Type B pancreatic cell (in vitro differentiated cells): ENCODE data around the gene ST3GAL6. TPM values are rescaled to one million over a fixed set of nuclear protein-coding genes. Genes with fewer than 3 reads are reported as not detected.

Source experiments
- DNase-seq: peaks from one replicate; pipeline ENCODE4 v3.0.0; 2021; ENCODE audit warnings: mixed read lengths; ENCODE audit not compliant: unreplicated experiment; ENCODE audit errors: extremely low spot score
- H3K27ac Mint-ChIP-seq: 2 replicates; pipeline ENCODE4 v1.8.0; 2021; ENCODE audit warnings: mild to moderate bottlenecking, mixed read lengths
- H3K27me3 Mint-ChIP-seq: 2 replicates; pipeline ENCODE4 v1.8.0; 2021; ENCODE audit warnings: mixed read lengths
- H3K36me3 Mint-ChIP-seq: 2 replicates; pipeline ENCODE4 v1.8.0; 2021; ENCODE audit warnings: mixed read lengths
- H3K4me1 Mint-ChIP-seq: one replicate; pipeline ENCODE4 v1.8.0; 2021; ENCODE audit warnings: mixed read lengths; ENCODE audit not compliant: unreplicated experiment
- H3K4me3 Mint-ChIP-seq: 2 replicates; pipeline ENCODE4 v1.8.0; 2021; ENCODE audit warnings: mild to moderate bottlenecking, mixed read lengths
- H3K9me3 Mint-ChIP-seq: 2 replicates; pipeline ENCODE4 v1.8.0; 2021; ENCODE audit warnings: mixed read lengths
- total RNA-seq: library from RNA; stranded (reverse); gene quantifications from 2 replicates; pipeline ENCODE4 v1.2.1, GENCODE V29; 2021; ENCODE audit warnings: low replicate concordance
- TF ChIP-seq, protein P1 (sequence below): fragments of 200-600 bp; sonication (generic); conservative IDR thresholded peaks from 2 replicates; pipeline ENCODE4 v1.5.0; 2021; ENCODE audit warnings: antibody characterized with exemption, mild to moderate bottlenecking

Gene ST3GAL6
- total RNA-seq, 1 donor from 2014 or later = 16.5 TPM

DNA sequence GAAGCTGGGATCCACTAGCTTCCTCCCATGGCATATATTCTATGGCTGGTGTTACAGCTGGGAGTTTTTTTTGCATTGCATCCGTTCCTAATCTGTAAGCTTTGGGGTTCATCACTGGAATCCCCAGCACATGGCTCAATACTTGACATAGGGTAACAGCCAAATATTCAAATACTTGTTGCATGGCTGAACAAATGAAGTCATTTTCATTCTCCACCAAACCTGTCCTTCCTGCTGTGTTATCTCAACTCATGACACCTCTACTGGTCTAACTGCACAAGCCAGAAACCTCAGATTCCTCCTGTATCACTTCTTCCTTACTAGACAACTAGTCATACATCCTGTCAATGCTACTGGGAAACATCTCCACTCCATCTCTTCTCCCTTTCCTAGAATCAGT lies 43.4 kb downstream of the ST3GAL6 start:
- no peaks in the 10 kb centered on the region for H3K4me1 Mint-ChIP-seq
- no peak for DNase-seq

DNA sequence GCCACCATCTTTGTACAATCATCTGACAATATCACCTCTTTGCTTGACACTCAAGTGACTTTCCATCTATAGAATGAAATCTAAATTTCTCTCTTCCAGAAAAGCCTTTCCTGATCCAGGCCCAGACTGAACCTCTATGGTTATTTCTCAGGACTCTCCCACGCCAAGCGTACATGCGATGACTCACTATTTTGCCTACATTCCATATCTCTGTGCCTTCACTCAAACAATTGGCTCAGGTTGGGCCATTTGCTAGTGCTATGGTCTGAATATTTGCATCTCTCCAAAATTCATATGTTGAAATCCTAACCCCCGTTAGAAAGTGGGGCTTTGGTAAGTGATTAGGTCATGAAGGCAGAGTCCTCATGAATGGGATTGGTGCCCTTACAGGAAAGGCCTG lies 43.9 kb downstream of the ST3GAL6 start:
- no peak for DNase-seq

More for the DNA sequence above, 43.4 kb downstream of the ST3GAL6 start:
- H3K4me3 Mint-ChIP-seq = no peak overlapping the region
- no peaks in the 10 kb centered on the region for H3K9me3 Mint-ChIP-seq
- H3K27ac Mint-ChIP-seq = peak overlapping the region; percentile 35
- H3K36me3 Mint-ChIP-seq = peaks cover 37% of the 10 kb centered on the region
- no peaks in the 10 kb centered on the region for H3K27me3 Mint-ChIP-seq
- TF ChIP-seq, protein P1, sequence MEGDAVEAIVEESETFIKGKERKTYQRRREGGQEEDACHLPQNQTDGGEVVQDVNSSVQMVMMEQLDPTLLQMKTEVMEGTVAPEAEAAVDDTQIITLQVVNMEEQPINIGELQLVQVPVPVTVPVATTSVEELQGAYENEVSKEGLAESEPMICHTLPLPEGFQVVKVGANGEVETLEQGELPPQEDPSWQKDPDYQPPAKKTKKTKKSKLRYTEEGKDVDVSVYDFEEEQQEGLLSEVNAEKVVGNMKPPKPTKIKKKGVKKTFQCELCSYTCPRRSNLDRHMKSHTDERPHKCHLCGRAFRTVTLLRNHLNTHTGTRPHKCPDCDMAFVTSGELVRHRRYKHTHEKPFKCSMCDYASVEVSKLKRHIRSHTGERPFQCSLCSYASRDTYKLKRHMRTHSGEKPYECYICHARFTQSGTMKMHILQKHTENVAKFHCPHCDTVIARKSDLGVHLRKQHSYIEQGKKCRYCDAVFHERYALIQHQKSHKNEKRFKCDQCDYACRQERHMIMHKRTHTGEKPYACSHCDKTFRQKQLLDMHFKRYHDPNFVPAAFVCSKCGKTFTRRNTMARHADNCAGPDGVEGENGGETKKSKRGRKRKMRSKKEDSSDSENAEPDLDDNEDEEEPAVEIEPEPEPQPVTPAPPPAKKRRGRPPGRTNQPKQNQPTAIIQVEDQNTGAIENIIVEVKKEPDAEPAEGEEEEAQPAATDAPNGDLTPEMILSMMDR = no peak

DNA sequence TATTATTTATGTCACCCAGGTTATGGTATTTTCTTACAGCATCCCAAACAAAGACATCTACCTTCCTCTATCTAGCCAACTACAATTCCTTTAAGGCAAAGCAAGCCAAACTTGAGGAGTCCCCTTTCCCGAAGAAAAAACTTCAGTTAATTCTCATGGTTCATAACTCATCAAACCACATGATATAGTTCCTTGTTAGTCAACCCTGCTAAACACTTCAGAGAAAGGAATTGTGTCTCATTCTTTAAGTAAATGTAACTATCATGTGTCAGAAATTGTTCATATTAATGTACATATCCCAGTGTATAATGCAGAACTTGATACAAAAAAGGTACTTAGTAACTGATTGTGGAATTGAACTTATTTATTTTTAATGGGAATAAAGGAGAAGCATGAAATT lies 44.4 kb downstream of the ST3GAL6 start:
- H3K27me3 Mint-ChIP-seq = no peaks in the 10 kb centered on the region
- H3K36me3 Mint-ChIP-seq = peaks cover 37% of the 10 kb centered on the region
- no peak overlapping the region for H3K27ac Mint-ChIP-seq
- no peaks in the 10 kb centered on the region for H3K4me1 Mint-ChIP-seq
- H3K4me3 Mint-ChIP-seq = no peak overlapping the region
- DNase-seq = no peak
- TF ChIP-seq, protein P1 = no peak
- no peaks in the 10 kb centered on the region for H3K9me3 Mint-ChIP-seq

More for the DNA sequence above, 43.9 kb downstream of the ST3GAL6 start:
- Mint-ChIP-seq H3K36me3 (peaks cover 37% of the 10 kb centered on the region), H3K4me3 (no peak overlapping the region), H3K9me3 (no peaks in the 10 kb centered on the region), H3K27ac (peak overlapping the region; percentile 35), H3K4me1 (no peaks in the 10 kb centered on the region), H3K27me3 (no peaks in the 10 kb centered on the region)
- TF ChIP-seq, protein P1 = no peak

DNA sequence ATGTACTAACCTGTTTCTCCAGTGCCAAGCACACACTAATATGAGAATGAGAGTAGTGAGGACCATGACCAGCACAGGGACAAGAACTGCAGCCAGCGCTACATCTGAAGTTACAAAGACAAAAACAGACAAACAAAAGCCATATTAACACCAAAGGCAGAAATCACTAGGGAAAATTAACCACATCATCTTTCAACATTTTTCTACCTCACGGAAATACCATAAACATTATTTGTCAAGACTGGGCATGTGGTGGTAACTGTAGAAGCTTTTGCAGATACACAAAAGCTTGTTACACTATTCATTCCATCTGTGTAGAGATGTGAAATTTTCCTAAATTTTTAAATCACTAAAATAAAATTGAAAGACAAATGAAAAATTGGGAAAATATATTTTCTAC lies 44.9 kb downstream of the ST3GAL6 start:
- Mint-ChIP-seq H3K36me3 (peaks cover 37% of the 10 kb centered on the region), H3K4me3 (no peak overlapping the region), H3K4me1 (no peaks in the 10 kb centered on the region), H3K27me3 (no peaks in the 10 kb centered on the region), H3K9me3 (no peaks in the 10 kb centered on the region), H3K27ac (no peak overlapping the region)
- DNase-seq = no peak
- TF ChIP-seq, protein P1 = no peak

DNA sequence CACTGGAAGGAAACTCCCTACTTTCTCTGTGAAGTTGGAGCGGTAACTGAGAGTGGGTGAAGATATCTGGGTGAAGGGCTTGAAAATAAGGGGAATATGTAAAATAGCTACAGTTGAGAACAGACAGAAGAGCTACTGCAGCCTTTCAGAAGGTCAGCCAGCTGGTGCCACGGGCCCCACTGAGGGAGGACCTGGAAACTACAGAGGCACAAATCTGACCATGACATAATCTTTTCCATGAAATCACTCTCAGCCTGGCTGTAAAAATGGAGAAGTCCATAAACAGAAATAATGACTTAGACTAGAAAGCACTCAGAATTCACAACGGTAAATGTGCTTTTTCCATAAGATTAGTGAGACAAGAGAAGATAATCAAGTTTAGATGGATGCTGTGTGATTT lies 46.4 kb downstream of the ST3GAL6 start:
- Mint-ChIP-seq H3K36me3 (peaks cover 29% of the 10 kb centered on the region), H3K27me3 (no peaks in the 10 kb centered on the region), H3K27ac (no peak overlapping the region), H3K4me1 (no peaks in the 10 kb centered on the region), H3K9me3 (no peaks in the 10 kb centered on the region), H3K4me3 (no peak overlapping the region)
- DNase-seq = no peak
- TF ChIP-seq, protein P1 = no peak

DNA sequence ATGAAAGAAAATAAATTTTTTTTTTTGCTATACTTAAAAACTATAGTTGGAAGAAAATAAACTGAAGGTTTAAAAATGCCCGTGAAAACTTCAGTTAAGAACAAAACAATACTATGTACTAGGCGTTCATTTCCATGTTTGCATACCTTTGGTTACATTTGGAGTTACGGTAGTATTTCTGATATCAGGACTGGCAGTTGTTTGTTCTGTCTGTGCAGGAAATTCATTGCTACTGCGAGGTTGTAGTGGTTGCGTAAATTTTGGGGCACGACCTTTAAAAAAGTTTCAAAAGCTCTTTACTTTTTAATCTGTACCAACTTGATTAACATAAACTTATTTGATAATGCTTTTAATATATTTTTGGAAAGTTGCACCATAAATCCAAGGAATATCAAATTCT lies 47.9 kb downstream of the ST3GAL6 start:
- H3K27ac Mint-ChIP-seq = no peak overlapping the region
- H3K27me3 Mint-ChIP-seq = no peaks in the 10 kb centered on the region
- TF ChIP-seq, protein P1 = no peak
- no peaks in the 10 kb centered on the region for H3K4me1 Mint-ChIP-seq
- no peaks in the 10 kb centered on the region for H3K9me3 Mint-ChIP-seq
- DNase-seq = no peak
- peaks cover 19% of the 10 kb centered on the region for H3K36me3 Mint-ChIP-seq
- no peak overlapping the region for H3K4me3 Mint-ChIP-seq
